HepG2 (cell line): ENCODE data around the gene NAA30. TPM values are rescaled to one million over a fixed set of nuclear protein-coding genes. Genes with fewer than 3 reads are reported as not detected.

ENCODE experiments used
- AHDC1 ChIP-seq: sonication (generic); formaldehyde crosslinking; IDR thresholded peaks from 2 replicates; pipeline ENCODE4 v1.5.1; 2020; ENCODE audit warnings: mild to moderate bottlenecking, missing genetic modification reagents, borderline replicate concordance
- ATF4 ChIP-seq, 2 experiments: fragments of 450-650 bp in 1 of 2; sonication (generic) in 1 of 2; formaldehyde crosslinking; IDR thresholded peaks; 2 replicates each; pipeline versions ENCODE4 v1.5.0 to v1.8.0; 2020 to 2022; ENCODE audit warnings: mild to moderate bottlenecking in 1 of 2, missing genetic modification reagents in 1 of 2
- KLF15 ChIP-seq: sonication (generic); formaldehyde crosslinking; IDR thresholded peaks from 2 replicates; pipeline ENCODE4 v1.8.1; 2023; ENCODE audit warnings: borderline replicate concordance, mild to moderate bottlenecking, inconsistent platforms, missing genetic modification reagents, mixed read lengths
- KLF16 ChIP-seq, 2 experiments: sonication (generic) in 1 of 2; formaldehyde crosslinking in 1 of 2; IDR thresholded peaks; 2 replicates each; pipeline versions ENCODE4 v1.6.1 to v1.8.0; 2016 to 2023; ENCODE audit warnings: missing genetic modification reagents in 2 of 2, missing compliant biosample characterization in 1 of 2
- NAIF1 ChIP-seq: sonication (generic); formaldehyde crosslinking; IDR thresholded peaks from 2 replicates; pipeline ENCODE4 v1.5.0; 2020; ENCODE audit warnings: mild to moderate bottlenecking, missing genetic modification reagents, borderline replicate concordance
- NR2F2 ChIP-seq: IDR thresholded peaks from 2 replicates; pipeline ENCODE4 v1.6.1; 2012; ENCODE audit warnings: low read depth, inconsistent platforms, borderline replicate concordance
- PBX2 ChIP-seq: IDR thresholded peaks from 2 replicates; pipeline ENCODE4 v1.6.1; 2016; ENCODE audit warnings: control low read depth
- RFX1 ChIP-seq: fragments of 450-650 bp; IDR thresholded peaks from 2 replicates; pipeline ENCODE4 v1.6.1; 2017
- RORA ChIP-seq: sonication (generic); formaldehyde crosslinking; IDR thresholded peaks from 2 replicates; pipeline ENCODE4 v1.5.0; 2020; ENCODE audit warnings: mild to moderate bottlenecking, missing genetic modification reagents, moderate library complexity
- SOX5 ChIP-seq: IDR thresholded peaks from 2 replicates; pipeline ENCODE4 v1.6.1; 2016; ENCODE audit warnings: borderline replicate concordance
- TBX2 ChIP-seq: sonication (generic); formaldehyde crosslinking; IDR thresholded peaks from 2 replicates; pipeline ENCODE4 v1.5.0; 2020; ENCODE audit warnings: missing genetic modification reagents, mild to moderate bottlenecking, borderline replicate concordance
- ZNF317 ChIP-seq: sonication (generic); formaldehyde crosslinking; IDR thresholded peaks from 2 replicates; pipeline ENCODE4 v1.5.0; 2020; ENCODE audit warnings: mild to moderate bottlenecking, missing genetic modification reagents
- ZNF362 ChIP-seq: sonication (generic); formaldehyde crosslinking; IDR thresholded peaks from 2 replicates; pipeline ENCODE4 v1.4.0; 2020; ENCODE audit warnings: missing genetic modification reagents, mild to moderate bottlenecking, borderline replicate concordance
- ZNF687 ChIP-seq: sonication (generic); formaldehyde crosslinking; IDR thresholded peaks from 2 replicates; pipeline ENCODE4 v1.5.1; 2020; ENCODE audit warnings: mild to moderate bottlenecking, missing genetic modification reagents, moderate library complexity
- ZNF761 ChIP-seq: sonication (generic); formaldehyde crosslinking; conservative IDR thresholded peaks from 2 replicates; pipeline ENCODE4 v1.4.0; 2020; ENCODE audit warnings: mild to moderate bottlenecking, missing genetic modification reagents
- ZSCAN30 ChIP-seq: sonication (generic); formaldehyde crosslinking; IDR thresholded peaks from 2 replicates; pipeline ENCODE4 v1.5.0; 2020; ENCODE audit warnings: mild to moderate bottlenecking, missing genetic modification reagents
- polyA plus RNA-seq, 8 experiments: library from polyadenylated mRNA; depleted of rRNA in 3 of 8; stranded (reverse) in 7 of 8; unstranded in 1 of 8; fragments of >200 nt; fragmentation: Illumina TruSeq in 4 of 8; extraction: Trizol in 4 of 8; gene quantifications; 2 replicates each; pipeline versions ENCODE4 v1.2.1 to v1.2.3, GENCODE V29; 2011 to 2016; ENCODE audit warnings: low read depth in 4 of 8, missing spikeins in 1 of 8, mixed read lengths in 1 of 8; ENCODE audit not compliant: insufficient read depth in 1 of 8
- total RNA-seq, 5 experiments: library from RNA; depleted of rRNA; stranded (reverse); fragments of >200 nt; fragmentation: Illumina TruSeq; extraction: Trizol; gene quantifications; 2 replicates each; pipeline ENCODE4 v1.2.3, GENCODE V29; 2016; ENCODE audit warnings: low read depth in 1 of 5

The NAA30 gene
- total and polyA plus RNA-seq, 2 of the 13 experiments (the other 11 are each of a cell fraction or from before 2014, with no cell fraction given) = 10.8 to 18.4 TPM

- TF ChIP-seq ZNF687 (CRISPR knock-in tag) (no peak), ZNF317 (CRISPR knock-in tag) (no peak), NAIF1 (CRISPR knock-in tag) (no peak), ZNF761 (CRISPR knock-in tag) (no peak), KLF16 (CRISPR knock-in tag; IDR thresholded peaks at IDR 0.05) (no peak), TBX2 (CRISPR knock-in tag) (no peak), AHDC1 (peak; percentile 54; the same call in 1 of the 2 replicates), SOX5 (CRISPR knock-in tag) (peak; percentile 39; the same call in 1 of the 2 replicates), NR2F2 (no peak), RFX1 (no peak), ZNF362 (CRISPR knock-in tag) (no peak), ATF4 (CRISPR knock-in tag; IDR thresholded peaks at IDR 0.05) (no peak), RORA (CRISPR knock-in tag) (no peak), KLF15 (no peak), ZSCAN30 (CRISPR knock-in tag) (no peak), PBX2 (CRISPR knock-in tag) (no peak)
Observed at GRCh38 chr14:57355081-57355800, 35.1 kb upstream of the NAA30 start (continued).
